Stomach smooth muscle (tissue), 2 donors: ENCODE results near the gene PDE9A.

Source experiments
- H3K27ac ChIP-seq: one replicate; pipeline ENCODE4 v1.7.0; 2013; ENCODE audit warnings: mild to moderate bottlenecking, low read length, inconsistent platforms
- H3K27me3 ChIP-seq, 2 donors: one replicate each; pipeline ENCODE4 v1.7.0; 2013; ENCODE audit warnings: low read length in 2 of 2; ENCODE audit not compliant: insufficient read depth in 2 of 2, control insufficient read depth in 1 of 2
- H3K36me3 ChIP-seq, 2 donors: one replicate each; pipeline ENCODE4 v1.7.0; 2013; ENCODE audit warnings: low read length in 2 of 2; ENCODE audit not compliant: control insufficient read depth in 2 of 2, insufficient read depth in 2 of 2
- H3K4me1 ChIP-seq: one replicate; pipeline ENCODE4 v1.7.0; 2013; ENCODE audit warnings: low read length; ENCODE audit not compliant: control insufficient read depth, insufficient read depth
- H3K4me3 ChIP-seq, 2 donors: one replicate each; pipeline ENCODE4 v1.7.0; 2013; ENCODE audit warnings: low read length in 2 of 2
- H3K9ac ChIP-seq, 2 donors: one replicate each; pipeline ENCODE4 v1.7.0; 2013; ENCODE audit warnings: low read length in 2 of 2, mild to moderate bottlenecking in 1 of 2
- H3K9me3 ChIP-seq, 2 donors: one replicate each; pipeline ENCODE4 v1.7.0; 2013; ENCODE audit warnings: low read length in 2 of 2; ENCODE audit not compliant: control insufficient read depth in 2 of 2
- donor health status: healthy.
- donor health status: Pancreatic carcinoma.

Gene PDE9A

DNA sequence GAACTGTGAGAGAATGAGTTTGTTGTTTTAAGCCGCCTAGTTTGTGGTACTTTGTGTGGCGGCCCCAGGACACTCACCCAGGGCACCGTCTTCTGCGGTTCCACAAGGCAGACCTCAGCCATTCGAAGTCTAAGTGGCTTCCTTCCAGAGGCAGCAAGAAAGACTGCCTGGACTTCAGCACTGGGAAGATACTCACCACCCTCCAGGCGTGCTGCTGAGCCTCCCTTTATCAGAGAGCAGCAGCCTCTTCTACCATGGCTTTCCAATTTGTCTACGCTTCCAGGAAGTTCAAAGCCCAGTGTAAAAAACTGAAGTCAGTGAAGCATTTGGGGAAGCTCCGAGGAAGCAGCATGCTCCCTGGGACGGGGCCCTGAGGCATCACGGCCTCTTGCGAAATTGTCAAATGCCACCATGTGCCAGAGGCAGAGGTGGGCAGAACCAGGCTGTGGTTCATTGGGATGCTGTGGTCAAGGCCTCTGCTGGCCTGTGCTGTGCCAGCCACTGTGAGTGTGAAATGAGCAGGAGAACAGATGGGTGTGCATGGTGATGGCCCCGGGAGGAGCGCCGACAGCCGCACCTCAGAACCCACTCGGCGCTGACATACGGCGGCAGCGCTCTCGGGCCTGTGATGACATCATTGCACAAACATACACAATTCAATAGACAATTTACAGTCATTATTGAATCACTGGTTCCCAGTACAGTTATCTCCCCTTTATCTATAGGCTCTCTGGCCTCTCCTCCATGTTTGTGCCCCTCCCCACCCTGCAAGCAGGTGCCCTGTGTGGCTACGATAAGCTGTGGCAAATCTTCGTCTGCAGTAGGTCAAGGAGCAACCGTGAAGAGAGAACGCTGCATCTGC, 110.4 kb downstream of the PDE9A start:
- Histone ChIP-seq H3K27ac (no peak overlapping the region), H3K9ac (no peak overlapping the region), H3K4me1 (peaks cover 8% of the 10 kb centered on the region), H3K4me3 (no peak overlapping the region), H3K27me3 (no peaks in the 10 kb centered on the region), H3K9me3 (no peaks in the 10 kb centered on the region), H3K36me3 (peaks cover 44 to 60% of the 10 kb centered on the region in 2 donors)

DNA sequence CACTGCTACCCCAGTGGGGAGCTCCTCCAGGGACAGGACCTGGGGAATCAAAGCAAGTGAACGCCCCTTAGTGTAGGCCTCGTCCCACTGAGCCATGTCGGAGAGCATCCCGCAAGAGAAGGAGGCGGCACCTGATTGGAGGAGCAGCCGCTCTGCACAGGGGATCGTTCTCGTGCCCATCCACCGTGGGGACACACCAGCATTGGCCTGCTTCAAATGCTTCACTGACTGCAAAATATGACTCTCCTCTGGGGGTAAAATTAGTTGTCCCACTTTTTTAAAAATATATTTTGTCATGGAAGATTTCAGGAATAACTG, 111.0 kb downstream of the PDE9A start:
- Histone ChIP-seq H3K27ac (no peak overlapping the region), H3K27me3 (no peaks in the 10 kb centered on the region), H3K9me3 (no peaks in the 10 kb centered on the region), H3K4me3 (no peak overlapping the region), H3K36me3 (peaks cover 50 to 63% of the 10 kb centered on the region in 2 donors), H3K4me1 (peaks cover 8% of the 10 kb centered on the region), H3K9ac (no peak overlapping the region)

- Histone ChIP-seq H3K9ac (no peak overlapping the region), H3K36me3 (peaks cover 54 to 66% of the 10 kb centered on the region in 2 donors), H3K27me3 (no peaks in the 10 kb centered on the region)
Observed at GRCh38 chr21:42764883-42765282, 111.5 kb downstream of the PDE9A start.

DNA sequence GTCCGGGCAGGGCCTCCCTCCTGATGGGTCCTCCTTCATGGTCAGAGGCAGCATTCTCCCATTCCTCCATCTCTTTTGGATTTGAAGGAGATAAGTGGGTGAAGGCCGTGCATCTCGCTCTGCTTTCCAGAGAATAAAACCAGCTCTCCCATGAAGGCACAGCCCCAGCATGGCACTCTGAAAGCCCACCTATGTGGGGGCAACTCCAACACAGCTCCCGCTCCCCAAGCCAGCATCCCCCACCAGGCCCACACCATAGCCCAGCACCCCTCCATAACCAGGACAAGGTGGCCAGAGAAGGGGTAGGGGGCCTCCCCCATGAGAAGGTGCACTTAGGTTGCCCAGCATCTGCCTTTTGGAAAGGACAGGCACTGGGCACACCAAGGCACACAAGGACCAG, 112.2 kb downstream of the PDE9A start:
- Histone ChIP-seq H3K4me3 (no peak overlapping the region), H3K9ac (no peak overlapping the region), H3K9me3 (no peaks in the 10 kb centered on the region), H3K27me3 (no peaks in the 10 kb centered on the region), H3K27ac (no peak overlapping the region), H3K4me1 (peaks cover 8% of the 10 kb centered on the region), H3K36me3 (peaks cover 61 to 73% of the 10 kb centered on the region in 2 donors)

More at GRCh38 chr21:42764883-42765282, 111.5 kb downstream of the PDE9A start:
- Histone ChIP-seq H3K4me1 (peaks cover 8% of the 10 kb centered on the region), H3K27ac (no peak overlapping the region), H3K9me3 (no peaks in the 10 kb centered on the region), H3K4me3 (no peak overlapping the region)

DNA sequence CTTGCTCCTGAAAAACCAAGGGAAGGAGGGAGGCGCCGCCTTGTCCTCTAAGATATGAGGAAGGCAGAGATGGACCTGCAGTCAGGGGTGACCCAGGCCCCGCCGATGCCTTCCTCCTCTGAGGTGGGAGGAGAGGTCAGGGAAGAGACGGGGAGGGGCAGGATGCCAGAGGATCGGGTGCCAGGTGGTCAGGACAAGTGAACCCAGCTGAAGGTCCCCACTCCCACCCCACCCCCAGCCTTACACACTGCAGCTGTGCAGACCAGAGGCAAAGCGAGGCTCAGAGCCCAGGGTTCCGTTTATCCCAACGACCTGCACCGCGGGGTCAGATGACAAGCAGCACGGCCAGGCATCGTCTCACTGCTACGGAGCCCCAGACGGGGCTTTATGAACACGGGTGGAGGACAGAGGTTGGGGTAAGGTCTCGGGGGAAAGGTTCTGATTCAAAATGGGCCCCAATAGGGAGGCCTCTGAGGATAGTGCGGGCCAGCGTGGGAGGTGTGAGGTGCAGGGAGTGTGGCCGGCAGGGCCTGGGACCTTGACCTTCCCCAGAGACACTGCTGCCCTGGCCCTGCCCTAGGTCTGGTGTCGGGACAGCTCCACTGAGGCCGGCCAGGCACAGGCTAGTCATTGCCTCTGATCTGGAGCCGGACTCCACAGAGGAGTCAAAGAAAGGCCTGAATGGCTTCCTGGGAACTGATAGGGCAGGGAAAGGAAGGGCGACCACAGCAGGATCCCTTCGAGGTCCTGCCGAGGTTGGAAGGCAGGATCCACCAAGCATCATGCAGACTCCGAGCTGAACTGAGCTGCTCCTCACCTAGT, 113.5 kb downstream of the PDE9A start:
- H3K36me3 ChIP-seq, result peaks cover 69 to 73% of the 10 kb centered on the region in 2 donors
- H3K4me3 ChIP-seq, result no peak overlapping the region
- no peak overlapping the region for H3K9ac ChIP-seq
- H3K27me3 ChIP-seq, result no peaks in the 10 kb centered on the region
- no peaks in the 10 kb centered on the region for H3K4me1 ChIP-seq
- no peaks in the 10 kb centered on the region for H3K9me3 ChIP-seq
- H3K27ac ChIP-seq, result no peak overlapping the region

GRCh38 chr21:42767561-42767835, 114.1 kb downstream of the PDE9A start:
- Histone ChIP-seq H3K36me3 (peaks cover 69 to 72% of the 10 kb centered on the region in 2 donors), H3K9me3 (no peaks in the 10 kb centered on the region), H3K4me3 (no peak overlapping the region), H3K4me1 (no peaks in the 10 kb centered on the region), H3K27me3 (no peaks in the 10 kb centered on the region), H3K27ac (no peak overlapping the region), H3K9ac (no peak overlapping the region)

DNA sequence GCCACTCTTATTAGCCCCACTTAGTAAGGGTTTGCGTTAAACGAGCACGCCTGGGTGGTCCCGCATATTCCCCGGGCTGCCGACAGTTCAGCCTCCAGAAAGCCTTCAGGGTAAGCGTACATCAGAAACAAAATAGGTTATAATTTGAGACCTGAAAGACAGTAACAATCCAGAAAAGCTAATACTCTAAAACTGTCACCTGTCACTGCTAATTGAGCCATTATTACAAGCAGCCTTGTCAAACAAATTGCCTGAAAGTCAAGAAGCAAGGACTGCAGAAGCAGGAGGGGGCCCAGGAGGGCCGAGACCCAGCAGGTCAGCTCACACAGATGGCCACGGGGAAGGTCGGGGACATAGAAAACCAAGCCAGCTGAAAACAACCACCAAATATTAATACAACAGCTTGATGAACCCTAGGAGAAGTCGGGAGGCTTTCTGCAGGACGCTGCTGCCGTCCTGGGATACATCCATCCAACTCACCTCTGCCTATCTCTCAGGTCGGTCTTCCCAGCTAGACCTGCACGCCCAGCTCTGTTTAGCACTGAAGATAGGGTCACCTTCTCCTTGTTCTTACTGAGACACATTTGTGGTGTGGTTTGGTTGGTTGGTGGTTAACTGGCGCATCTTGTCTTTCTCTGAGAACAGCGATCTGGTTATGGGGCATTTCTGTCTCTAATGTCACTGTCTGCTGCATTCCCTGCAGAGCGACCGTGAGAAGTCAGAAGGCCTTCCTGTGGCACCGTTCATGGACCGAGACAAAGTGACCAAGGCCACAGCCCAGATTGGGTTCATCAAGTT, 115.1 kb downstream of the PDE9A start:
- no peaks in the 10 kb centered on the region for H3K27me3 ChIP-seq
- peaks cover 65 to 69% of the 10 kb centered on the region in 2 donors for H3K36me3 ChIP-seq
- no peaks in the 10 kb centered on the region for H3K4me1 ChIP-seq
- H3K4me3 ChIP-seq, result no peak overlapping the region
- H3K27ac ChIP-seq, result no peak overlapping the region
- H3K9me3 ChIP-seq, result no peaks in the 10 kb centered on the region
- no peak overlapping the region for H3K9ac ChIP-seq

DNA sequence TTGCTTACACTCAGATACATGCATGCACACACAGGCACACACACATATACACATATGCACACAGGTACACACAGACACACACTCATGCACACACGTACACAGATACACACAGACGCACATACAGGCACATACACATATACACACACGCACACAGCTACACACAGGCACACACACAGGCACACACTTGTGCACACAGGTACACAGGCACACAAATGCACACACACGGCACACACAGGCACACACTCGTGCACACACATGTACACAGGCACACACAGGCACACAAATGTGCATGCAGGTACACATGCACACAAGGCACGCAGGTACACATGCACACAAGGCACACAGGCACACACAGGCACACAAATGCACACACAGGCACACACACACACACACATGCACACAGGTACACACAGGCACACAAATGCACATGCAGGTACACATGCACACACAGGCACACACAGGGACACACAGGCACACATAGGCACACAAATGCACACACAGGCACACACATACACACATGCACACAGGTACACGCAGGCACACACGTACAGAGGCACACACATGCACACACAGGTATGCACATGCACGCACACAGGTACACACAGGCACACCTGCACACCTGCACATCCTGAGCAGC, 115.9 kb downstream of the PDE9A start:
- peaks cover 62 to 63% of the 10 kb centered on the region in 2 donors for H3K36me3 ChIP-seq
- H3K27ac ChIP-seq, result no peak overlapping the region
- H3K4me3 ChIP-seq, result no peak overlapping the region
- H3K9me3 ChIP-seq, result no peaks in the 10 kb centered on the region
- no peaks in the 10 kb centered on the region for H3K27me3 ChIP-seq
- no peak overlapping the region for H3K9ac ChIP-seq
- no peaks in the 10 kb centered on the region for H3K4me1 ChIP-seq

DNA sequence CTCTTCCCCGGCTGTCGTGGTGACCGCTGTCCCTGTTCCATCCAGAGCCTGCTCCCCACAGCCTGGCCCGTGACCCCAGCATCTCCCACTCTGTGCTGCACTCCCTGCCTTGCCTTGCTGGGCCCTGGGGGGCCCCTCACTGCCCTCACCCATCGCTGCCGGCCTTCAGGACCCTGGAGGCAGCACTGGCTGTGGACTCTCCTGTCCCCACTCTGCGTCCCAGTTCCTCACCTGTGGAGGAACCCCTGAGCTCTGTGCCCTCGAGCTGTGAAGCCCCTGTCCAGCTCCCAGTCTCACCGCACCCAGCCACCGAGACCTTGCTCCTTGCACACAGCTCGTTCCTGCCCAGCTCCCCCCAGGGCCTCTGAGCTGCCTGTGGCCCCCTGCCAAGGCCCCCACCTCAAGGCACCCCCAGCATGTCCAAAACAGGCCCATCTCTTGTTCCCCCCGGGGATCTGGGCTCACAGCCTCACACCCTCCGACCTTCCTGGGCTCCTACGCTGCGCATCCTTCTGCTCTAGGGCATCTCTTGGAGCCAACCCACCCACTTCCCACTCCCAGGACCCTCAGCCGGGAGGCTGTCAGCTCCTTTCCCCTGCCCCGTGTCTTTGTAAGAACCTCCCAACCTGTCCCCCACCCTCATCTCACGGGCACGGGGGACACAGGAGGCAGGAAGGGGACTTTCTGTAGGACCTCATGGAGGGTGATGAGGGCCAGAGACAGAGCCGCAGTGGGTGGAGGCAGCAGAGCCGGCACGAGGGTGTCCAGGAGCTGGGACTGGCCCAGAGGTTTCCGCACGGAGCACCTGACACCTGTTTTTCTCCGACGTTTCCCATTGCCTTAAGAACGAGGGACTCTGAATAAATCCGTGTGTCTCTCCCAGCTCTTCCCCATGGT, 116.6 kb downstream of the PDE9A start:
- H3K9ac ChIP-seq, result no peak overlapping the region
- no peak overlapping the region for H3K27ac ChIP-seq
- H3K36me3 ChIP-seq, result peaks cover 59 to 61% of the 10 kb centered on the region in 2 donors
- no peaks in the 10 kb centered on the region for H3K27me3 ChIP-seq
- no peaks in the 10 kb centered on the region for H3K9me3 ChIP-seq
- no peak overlapping the region for H3K4me3 ChIP-seq
- no peaks in the 10 kb centered on the region for H3K4me1 ChIP-seq
